Activated B cell treated with CpG ODN at 0.5 μM for 24 hours (primary cell): ENCODE results near the gene TIFAB. TPM values are rescaled to one million over a fixed set of nuclear protein-coding genes. Genes with fewer than 3 reads are reported as not detected.
A peak's percentile ranks its signal among the peaks of the same experiment; 100 is the strongest.

Experiments
- ATAC-seq: fragments of 200-7000 bp; cut with Tn5 transposase; one replicate; pipeline ENCODE4 v1.10.0; 2021; ENCODE audit warnings: low read depth, mild to moderate bottlenecking, moderate library complexity
- CTCF ChIA-PET: fragments of 350-600 bp; sonication (Branson Sonifier 250); formaldehyde crosslinking; loops from one replicate; lab custom pipeline; 2021; ENCODE audit warnings: antibody characterized with exemption; lab: Charles Lee
- POLR2A ChIA-PET: fragments of 350-600 bp; sonication (Branson Sonifier 250); formaldehyde crosslinking; loops from one replicate; lab custom pipeline; 2021; ENCODE audit warnings: antibody characterized with exemption; lab: Charles Lee
- DNase-seq: peaks from one replicate; pipeline ENCODE4 v3.0.0; 2022
- H3K27ac Mint-ChIP-seq: one replicate; pipeline ENCODE4 v1.8.0; 2020; ENCODE audit warnings: mixed read lengths
- H3K27me3 Mint-ChIP-seq: one replicate; pipeline ENCODE4 v1.8.0; 2021; ENCODE audit warnings: mixed read lengths
- H3K36me3 Mint-ChIP-seq: one replicate; pipeline ENCODE4 v1.8.0; 2021; ENCODE audit warnings: low read depth, mixed read lengths
- H3K4me1 Mint-ChIP-seq: one replicate; pipeline ENCODE4 v1.8.0; 2021; ENCODE audit warnings: mixed read lengths
- H3K4me3 Mint-ChIP-seq: one replicate; pipeline ENCODE4 v1.8.0; 2020; ENCODE audit warnings: mild to moderate bottlenecking, mixed read lengths
- H3K9me3 Mint-ChIP-seq: one replicate; pipeline ENCODE4 v1.8.0; 2020; ENCODE audit warnings: mixed read lengths
- intact Hi-C: fragments of 100-400 bp; cut with micrococcal nuclease; formaldehyde crosslinking; loops from one replicate; pipeline ENCODE4 v1.15.1; 2024
- total RNA-seq: library from RNA; stranded (reverse); gene quantifications from 2 replicates; pipeline ENCODE4 v1.2.3, GENCODE V29; 2022
- TF ChIP-seq, protein P1 (sequence below): fragments of 200-600 bp; IDR thresholded peaks from one replicate; pipeline ENCODE4 v1.8.0; 2022; ENCODE audit warnings: antibody characterized with exemption, mild to moderate bottlenecking

The TIFAB gene
- total RNA-seq, 1 donor from 2014 or later: not detected

DNA sequence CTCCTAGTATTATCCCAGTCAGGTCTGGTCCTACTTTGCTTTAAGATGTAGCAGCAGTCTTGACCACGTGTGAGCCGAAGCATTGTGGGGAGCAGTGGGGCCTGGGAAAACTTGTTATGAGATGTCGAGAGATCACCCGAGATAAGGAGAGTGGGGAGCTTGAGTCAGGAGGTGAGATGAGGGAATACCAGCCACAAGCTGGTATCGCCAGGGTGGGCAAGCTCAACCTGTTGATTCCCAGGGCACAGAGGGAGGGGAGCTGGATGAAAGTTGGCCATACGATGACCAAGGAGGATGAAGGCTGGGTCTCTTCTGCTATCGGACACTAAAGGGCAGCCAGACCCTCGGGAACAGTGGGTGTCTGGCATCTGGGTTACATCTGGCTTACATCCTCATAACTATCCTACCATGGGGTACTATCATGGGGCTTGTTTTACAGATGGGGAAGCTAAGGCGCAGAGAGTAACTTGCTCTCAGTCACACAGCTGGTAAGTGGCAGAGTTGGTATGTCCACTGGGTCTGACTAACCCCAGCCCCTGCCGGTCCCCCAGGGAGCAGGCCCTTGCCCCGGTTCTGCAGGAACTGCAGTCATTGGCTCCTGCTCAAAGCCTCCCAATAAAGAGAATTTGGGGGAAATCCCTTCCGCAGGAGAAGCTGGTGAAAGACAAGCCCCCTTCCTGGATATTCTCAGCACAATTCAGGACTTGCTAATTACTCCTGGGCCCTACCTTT is 13.4 kb upstream of the TIFAB start:
- Mint-ChIP-seq H3K27ac (no peak overlapping the region), H3K4me1 (peaks cover 6% of the 10 kb centered on the region), H3K4me3 (no peak overlapping the region), H3K36me3 (no peaks in the 10 kb centered on the region), H3K9me3 (no peaks in the 10 kb centered on the region), H3K27me3 (peaks cover 41% of the 10 kb centered on the region)
- POLR2A ChIA-PET: no interaction called here
- TF ChIP-seq, protein P1, sequence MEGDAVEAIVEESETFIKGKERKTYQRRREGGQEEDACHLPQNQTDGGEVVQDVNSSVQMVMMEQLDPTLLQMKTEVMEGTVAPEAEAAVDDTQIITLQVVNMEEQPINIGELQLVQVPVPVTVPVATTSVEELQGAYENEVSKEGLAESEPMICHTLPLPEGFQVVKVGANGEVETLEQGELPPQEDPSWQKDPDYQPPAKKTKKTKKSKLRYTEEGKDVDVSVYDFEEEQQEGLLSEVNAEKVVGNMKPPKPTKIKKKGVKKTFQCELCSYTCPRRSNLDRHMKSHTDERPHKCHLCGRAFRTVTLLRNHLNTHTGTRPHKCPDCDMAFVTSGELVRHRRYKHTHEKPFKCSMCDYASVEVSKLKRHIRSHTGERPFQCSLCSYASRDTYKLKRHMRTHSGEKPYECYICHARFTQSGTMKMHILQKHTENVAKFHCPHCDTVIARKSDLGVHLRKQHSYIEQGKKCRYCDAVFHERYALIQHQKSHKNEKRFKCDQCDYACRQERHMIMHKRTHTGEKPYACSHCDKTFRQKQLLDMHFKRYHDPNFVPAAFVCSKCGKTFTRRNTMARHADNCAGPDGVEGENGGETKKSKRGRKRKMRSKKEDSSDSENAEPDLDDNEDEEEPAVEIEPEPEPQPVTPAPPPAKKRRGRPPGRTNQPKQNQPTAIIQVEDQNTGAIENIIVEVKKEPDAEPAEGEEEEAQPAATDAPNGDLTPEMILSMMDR: no peak
- intact Hi-C loops: loop anchor here (1.0 kb wide), 2 partner anchors 86 to 101 kb away; no protein-coding TSS in a partner anchor
- ATAC-seq: no peak
- DNase-seq: peak; percentile 10
- CTCF ChIA-PET: interaction anchor here (0.7 to 3.9 kb wide), 8 partner anchors 8 to 101 kb away, joined by 3 to 40 read pairs (median 6); no protein-coding TSS in a partner anchor

DNA sequence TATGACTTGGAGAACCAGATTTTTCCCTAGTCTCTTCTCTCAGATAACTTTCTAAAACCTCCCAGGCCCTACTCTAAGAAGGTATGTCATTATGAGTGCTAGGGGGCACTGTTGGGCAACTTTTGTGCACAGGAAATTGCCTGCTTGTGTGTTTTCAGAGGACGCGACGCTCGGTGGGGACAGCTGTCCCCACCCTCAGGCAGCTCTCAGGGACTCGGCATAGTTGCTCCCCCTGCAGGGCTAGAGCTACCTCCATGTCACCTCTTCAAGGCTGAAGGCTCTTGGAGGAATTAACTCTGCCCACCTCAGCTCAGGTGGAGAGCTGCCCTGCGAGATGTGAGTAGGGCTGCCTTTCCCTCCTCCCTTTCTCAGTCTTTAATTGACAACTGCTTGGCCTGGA is 10.2 kb upstream of the TIFAB start:
- Mint-ChIP-seq H3K4me1 (peaks cover 6% of the 10 kb centered on the region), H3K9me3 (no peaks in the 10 kb centered on the region), H3K27ac (no peak overlapping the region), H3K36me3 (no peaks in the 10 kb centered on the region), H3K4me3 (no peak overlapping the region), H3K27me3 (peaks cover 36% of the 10 kb centered on the region)
- TF ChIP-seq, protein P1: no peak
- POLR2A ChIA-PET: interaction anchor here (0.7 kb wide), 1 partner anchor 430 kb away, joined by 3 read pairs; no protein-coding TSS in a partner anchor
- DNase-seq (no peak), ATAC-seq (peak; percentile 47)
- intact Hi-C loops: loop anchor here (1.0 kb wide), 1 partner anchor 104 kb away; no protein-coding TSS in a partner anchor
- CTCF ChIA-PET: interaction anchor here (1.1 to 1.9 kb wide), 4 partner anchors 36 to 107 kb away, joined by 3 to 14 read pairs (median 4); no protein-coding TSS in a partner anchor

DNA sequence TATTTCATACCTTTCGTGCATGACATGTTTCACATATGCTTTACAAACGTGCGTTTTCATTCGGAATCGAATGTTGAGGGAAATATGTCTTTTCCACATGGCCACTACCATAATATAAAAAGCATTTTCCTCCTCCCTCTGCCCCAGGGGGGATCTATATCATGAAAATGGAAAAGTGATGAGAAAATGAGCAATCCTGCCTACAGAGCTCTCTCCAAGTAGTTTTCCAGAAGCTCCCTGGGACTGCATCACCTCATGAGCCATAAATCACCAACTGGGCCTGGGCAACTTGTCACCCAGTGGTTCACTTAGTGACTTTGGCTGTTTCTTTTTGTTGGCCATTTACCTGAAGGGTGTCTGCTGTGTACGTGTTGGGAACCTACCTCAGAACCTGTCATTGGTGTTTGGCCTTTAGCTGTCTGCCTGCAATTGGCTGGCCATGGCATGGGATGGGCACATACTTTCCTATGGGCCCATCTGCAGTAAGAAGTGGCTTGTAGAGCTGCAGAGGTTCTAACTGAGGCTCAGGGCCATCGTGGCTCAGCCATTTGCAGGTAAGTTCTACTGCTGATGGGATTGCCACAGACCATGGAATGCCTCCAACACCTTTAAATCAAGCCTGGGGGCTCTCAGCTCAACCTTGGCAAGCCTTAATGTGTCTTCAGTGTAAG is 9.5 kb upstream of the TIFAB start:
- no peak overlapping the region for H3K27ac Mint-ChIP-seq
- H3K9me3 Mint-ChIP-seq: no peaks in the 10 kb centered on the region
- CTCF ChIA-PET: interaction anchor here (1.1 to 1.9 kb wide), 3 partner anchors 36 to 105 kb away, joined by 3 to 14 read pairs (median 4); no protein-coding TSS in a partner anchor
- H3K36me3 Mint-ChIP-seq: no peaks in the 10 kb centered on the region
- TF ChIP-seq, protein P1: no peak
- intact Hi-C loops: loop anchor here (1.0 kb wide), 1 partner anchor 105 kb away; no protein-coding TSS in a partner anchor
- POLR2A ChIA-PET: no interaction called here
- no peak for ATAC-seq
- H3K27me3 Mint-ChIP-seq: peaks cover 34% of the 10 kb centered on the region
- H3K4me1 Mint-ChIP-seq: peaks cover 6% of the 10 kb centered on the region
- no peak overlapping the region for H3K4me3 Mint-ChIP-seq
- DNase-seq: no peak

DNA sequence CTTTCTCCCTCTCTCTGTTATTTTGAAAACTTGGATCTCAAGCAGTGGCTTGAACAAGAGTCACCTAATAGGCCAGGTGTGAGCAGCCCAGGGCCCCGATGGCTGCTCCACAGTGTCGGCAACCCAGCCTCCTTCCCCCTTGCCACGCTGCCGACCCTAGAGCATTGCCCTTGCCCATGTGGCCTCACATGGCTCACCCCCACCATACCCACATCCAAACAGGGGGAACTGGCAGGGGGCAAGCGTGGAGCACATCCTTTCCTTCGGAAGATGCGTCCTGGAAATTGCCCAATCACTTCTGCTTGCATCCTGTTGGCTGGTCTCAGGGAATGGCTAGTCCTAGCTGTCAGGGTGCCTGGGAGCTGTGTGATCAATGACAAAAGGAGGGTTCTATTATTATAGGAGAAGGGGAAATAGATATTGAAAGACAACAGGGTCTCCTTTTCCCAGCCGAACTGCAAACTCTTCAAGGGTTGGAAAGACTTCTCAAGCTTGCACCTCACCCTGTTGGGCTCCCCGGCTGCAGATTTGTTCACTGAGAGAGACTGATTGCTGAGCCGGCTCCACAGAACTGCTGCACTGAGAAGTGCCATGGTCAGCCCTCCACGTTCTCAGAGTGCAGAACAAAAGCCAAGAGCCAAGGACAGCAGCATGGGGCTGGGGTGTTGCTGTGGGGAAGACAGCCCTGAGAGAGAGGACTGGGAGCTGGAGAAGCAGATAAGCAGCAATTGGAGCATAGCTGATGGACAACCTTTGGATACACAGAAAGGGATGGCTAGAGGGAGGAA is 8.3 kb upstream of the TIFAB start:
- DNase-seq (peak; percentile 0), ATAC-seq (no peak)
- ChIA-PET POLR2A (interaction anchor here (0.7 kb wide), 1 partner anchor 17 kb away, joined by 5 read pairs; no protein-coding TSS in a partner anchor), CTCF (interaction anchor here (0.7 kb wide), 1 partner anchor 676 kb away, joined by 3 read pairs; no protein-coding TSS in a partner anchor)
- no peaks in the 10 kb centered on the region for H3K4me1 Mint-ChIP-seq
- H3K9me3 Mint-ChIP-seq: no peaks in the 10 kb centered on the region
- intact Hi-C loops: no loop called here
- TF ChIP-seq, protein P1: no peak
- no peak overlapping the region for H3K4me3 Mint-ChIP-seq
- no peak overlapping the region for H3K27ac Mint-ChIP-seq
- no peaks in the 10 kb centered on the region for H3K36me3 Mint-ChIP-seq
- peaks cover 29% of the 10 kb centered on the region for H3K27me3 Mint-ChIP-seq
